ENCODE results near the gene PRKCZ. TPM values are rescaled to one million over a fixed set of nuclear protein-coding genes. Genes with fewer than 3 reads are reported as not detected.

The PRKCZ gene
- total RNA-seq, 1 donor from 2014 or later, result 28.1 TPM

DNA sequence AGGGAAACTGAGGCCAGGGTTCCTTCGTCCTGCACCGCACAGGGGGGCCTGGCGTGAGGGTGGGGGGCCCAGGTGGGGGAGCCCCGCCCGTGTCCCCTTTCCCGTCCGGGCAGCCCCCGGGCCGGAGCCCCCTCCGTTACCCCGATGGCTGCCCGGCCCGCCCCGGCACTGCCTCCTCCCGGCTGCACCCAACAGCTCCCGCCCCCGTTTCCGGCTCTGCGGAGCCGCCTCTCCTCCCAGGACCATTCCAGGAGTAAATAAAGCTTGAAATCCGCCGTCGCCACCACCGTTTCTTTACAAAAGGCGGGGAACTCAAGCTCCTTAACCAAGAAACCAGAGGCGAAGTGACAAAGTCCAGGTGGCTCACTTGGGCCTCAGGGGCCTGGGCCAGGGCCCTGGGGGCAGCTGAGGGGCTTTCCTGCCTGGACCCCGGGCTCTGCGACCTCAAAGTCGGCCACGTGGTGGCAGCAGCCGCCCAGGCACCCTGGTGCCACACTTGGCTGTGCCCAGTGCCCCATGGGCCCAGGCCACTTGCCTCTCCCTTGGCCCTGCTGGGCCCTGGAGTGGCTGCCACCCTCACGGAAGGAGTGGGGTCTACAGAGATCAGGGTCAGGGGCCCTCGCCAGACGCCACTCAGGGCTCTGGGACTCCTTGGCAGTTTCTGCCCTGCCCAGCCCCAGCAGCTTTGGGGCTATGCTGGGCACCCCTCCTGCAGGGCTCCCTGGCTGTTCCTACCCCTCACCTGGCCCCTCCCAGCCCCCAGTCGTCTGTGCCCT is 144.9 kb downstream of the PRKCZ start:
- TF ChIP-seq, protein P1, sequence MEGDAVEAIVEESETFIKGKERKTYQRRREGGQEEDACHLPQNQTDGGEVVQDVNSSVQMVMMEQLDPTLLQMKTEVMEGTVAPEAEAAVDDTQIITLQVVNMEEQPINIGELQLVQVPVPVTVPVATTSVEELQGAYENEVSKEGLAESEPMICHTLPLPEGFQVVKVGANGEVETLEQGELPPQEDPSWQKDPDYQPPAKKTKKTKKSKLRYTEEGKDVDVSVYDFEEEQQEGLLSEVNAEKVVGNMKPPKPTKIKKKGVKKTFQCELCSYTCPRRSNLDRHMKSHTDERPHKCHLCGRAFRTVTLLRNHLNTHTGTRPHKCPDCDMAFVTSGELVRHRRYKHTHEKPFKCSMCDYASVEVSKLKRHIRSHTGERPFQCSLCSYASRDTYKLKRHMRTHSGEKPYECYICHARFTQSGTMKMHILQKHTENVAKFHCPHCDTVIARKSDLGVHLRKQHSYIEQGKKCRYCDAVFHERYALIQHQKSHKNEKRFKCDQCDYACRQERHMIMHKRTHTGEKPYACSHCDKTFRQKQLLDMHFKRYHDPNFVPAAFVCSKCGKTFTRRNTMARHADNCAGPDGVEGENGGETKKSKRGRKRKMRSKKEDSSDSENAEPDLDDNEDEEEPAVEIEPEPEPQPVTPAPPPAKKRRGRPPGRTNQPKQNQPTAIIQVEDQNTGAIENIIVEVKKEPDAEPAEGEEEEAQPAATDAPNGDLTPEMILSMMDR (conservative IDR thresholded peaks at IDR 0.05; ENCODE audit: low read depth, low read length), result peak; percentile 89
- DNase-seq (ENCODE audit: low read depth), result no peak

GRCh38 chr1:2195785-2196184 is 145.6 kb downstream of the PRKCZ start:
- TF ChIP-seq, protein P1 (conservative IDR thresholded peaks at IDR 0.05; ENCODE audit: low read depth, low read length), result no peak
- no peak for DNase-seq (ENCODE audit: low read depth)
- H3K4me3 ChIP-seq (ENCODE audit: low read depth, low read length), result no peak overlapping the region

More for the DNA sequence above, 144.9 kb downstream of the PRKCZ start:
- H3K4me3 ChIP-seq (ENCODE audit: low read depth, low read length), result peak overlapping the region; percentile 75

DNA sequence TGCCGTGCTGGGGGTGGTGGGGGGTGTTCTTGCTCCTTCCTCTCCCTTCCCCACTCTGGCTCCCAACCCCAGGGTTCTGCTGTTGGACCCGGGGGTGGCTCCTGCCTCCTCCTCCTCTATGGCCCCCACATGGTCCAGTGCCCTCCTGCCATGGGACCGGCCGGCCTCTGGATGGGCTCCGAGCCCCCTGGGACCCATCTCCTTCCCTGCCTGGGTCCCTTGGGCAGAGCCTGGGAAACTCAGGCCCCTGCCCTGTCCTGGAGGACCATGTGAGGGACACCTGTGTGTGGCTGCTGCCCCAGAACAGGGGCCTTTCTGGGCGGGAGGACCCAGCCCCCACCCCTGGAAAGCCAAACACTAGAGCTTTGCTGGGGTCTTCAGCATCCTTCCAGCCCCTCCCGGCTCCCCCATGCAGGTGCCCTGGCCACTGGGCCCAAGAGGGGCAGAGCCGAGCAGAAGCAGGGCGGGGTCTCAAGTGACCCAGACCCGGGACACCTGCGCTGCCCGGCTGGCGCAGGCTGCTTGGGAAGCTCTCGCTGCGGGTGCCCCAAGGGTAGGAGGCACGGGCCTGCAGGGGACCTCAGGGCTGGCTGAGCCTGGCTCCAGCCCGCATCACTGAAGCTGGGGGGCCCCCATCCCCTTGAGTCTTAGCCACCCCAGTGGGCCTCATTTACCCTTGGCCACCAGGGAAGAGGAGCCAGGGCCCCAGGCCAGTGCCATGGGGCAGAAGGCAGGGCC is 146.9 kb downstream of the PRKCZ start:
- TF ChIP-seq, protein P1 (conservative IDR thresholded peaks at IDR 0.05; ENCODE audit: low read depth, low read length), result no peak
- H3K4me3 ChIP-seq (ENCODE audit: low read depth, low read length), result no peak overlapping the region
- DNase-seq (ENCODE audit: low read depth), result no peak

DNA sequence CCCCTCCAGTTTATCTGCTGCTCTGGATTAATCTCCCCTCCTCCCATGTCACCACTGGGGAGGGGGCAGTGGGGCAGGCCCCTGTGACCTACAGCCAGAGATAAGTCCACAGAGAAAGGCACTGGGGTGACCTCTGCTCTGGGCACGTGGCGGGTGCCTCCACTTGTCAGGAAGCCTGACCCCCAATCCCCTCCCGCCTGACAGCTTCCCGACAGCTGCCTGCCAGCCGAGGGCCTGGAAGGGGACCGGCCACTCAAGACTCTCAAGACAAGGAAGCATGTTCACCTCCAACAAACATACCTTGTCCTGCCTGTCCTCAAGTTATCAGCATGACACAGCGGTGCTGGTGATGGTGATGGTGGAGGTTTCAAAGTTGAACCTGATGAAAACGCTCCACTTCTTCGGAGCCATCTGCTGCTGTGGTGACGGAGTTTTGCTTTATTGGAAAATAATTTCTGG is 147.5 kb downstream of the PRKCZ start:
- TF ChIP-seq, protein P1 (conservative IDR thresholded peaks at IDR 0.05; ENCODE audit: low read depth, low read length), result no peak
- no peak overlapping the region for H3K4me3 ChIP-seq (ENCODE audit: low read depth, low read length)
- DNase-seq (ENCODE audit: low read depth), result no peak

DNA sequence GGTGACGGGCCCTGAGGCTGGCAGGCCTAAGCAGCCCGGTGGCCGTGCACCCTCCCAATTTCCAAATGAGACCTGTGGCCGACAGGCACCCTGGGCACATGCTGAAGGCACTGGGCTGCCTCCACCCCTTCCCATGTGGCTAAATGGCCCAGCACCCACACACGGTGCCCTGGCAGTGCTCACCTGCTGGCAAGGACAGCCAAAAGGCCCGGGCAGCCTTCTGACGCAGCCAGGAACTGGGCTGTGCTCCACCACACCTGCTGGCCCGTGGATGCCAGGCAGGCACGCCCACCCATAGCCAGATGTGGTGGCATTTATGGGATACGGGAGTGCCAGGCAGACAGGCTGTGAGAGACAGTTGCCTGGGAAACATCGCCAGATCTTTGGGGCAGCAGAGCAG is 148.4 kb downstream of the PRKCZ start:
- DNase-seq (ENCODE audit: low read depth), result no peak

GRCh38 chr1:2199042-2199810 is 149.0 kb downstream of the PRKCZ start:
- no peak for DNase-seq (ENCODE audit: low read depth)
- H3K4me3 ChIP-seq (ENCODE audit: low read depth, low read length), result peak overlapping the region; percentile 63
- TF ChIP-seq, protein P1 (conservative IDR thresholded peaks at IDR 0.05; ENCODE audit: low read depth, low read length), result peak; percentile 21

More for the DNA sequence above, 148.4 kb downstream of the PRKCZ start:
- TF ChIP-seq, protein P1 (conservative IDR thresholded peaks at IDR 0.05; ENCODE audit: low read depth, low read length), result no peak
- H3K4me3 ChIP-seq (ENCODE audit: low read depth, low read length), result no peak overlapping the region

All from epithelial cell of proximal tubule (primary cell).